ENCODE results near the gene UPK3B.
"Not testable (repeated sequence)": the region's sequence is repeated elsewhere in the genome, so short reads cannot be mapped to it uniquely, and the experiment has no call there.

Gene UPK3B

GRCh38 chr7:76509931-76510877 lies at the start of gene UPK3B:
TSS of gene UPK3B (plus strand) at chr7:76510552. CDS start at chr7:76510653, 101 bp downstream.
- Histone ChIP-seq H3K36me3 (ENCODE audit: control insufficient read depth, low read depth, low read length) (no peaks in the 10 kb centered on the region), H3K4me1 (ENCODE audit: control insufficient read depth, low read depth, low read length) (peaks cover 9% of the 10 kb centered on the region), H3K9ac (ENCODE audit: low read length) (no peak within 1 kb of the TSS), H3K27me3 (ENCODE audit: control insufficient read depth, insufficient read depth, low read length) (no peaks in the 10 kb centered on the region), H3K4me3 (ENCODE audit: low read length) (no peak within 1 kb of the TSS), H3K9me3 (ENCODE audit: control insufficient read depth, low read depth, low read length) (no peaks in the 10 kb centered on the region), H3K27ac (ENCODE audit: low read length) (no peak within 1 kb of the TSS)

DNA sequence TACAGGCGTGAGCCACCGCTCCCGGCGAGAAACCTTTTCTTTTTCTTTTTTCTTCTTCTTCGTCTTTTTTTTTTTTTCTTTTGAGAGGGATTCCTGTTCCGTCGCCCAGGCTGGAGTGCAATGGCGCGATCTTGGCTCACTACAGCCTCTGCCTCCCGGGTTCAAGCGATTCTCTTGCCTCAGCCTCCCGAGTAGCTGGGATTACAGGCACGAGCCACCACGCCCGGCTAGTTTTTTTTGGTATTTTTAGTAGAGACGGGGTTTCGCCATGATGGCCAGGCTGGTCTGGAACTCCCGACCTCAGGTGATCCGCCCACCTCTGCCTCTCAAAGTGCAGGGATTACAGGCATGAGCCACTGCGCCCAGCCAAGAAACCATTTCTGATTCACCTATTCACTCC lies 49.6 kb upstream of the UPK3B start:
- not testable (repeated sequence) for H3K27me3 ChIP-seq (ENCODE audit: control insufficient read depth, insufficient read depth, low read length); H3K27ac ChIP-seq (ENCODE audit: low read length); H3K9ac ChIP-seq (ENCODE audit: low read length); H3K4me1 ChIP-seq (ENCODE audit: control insufficient read depth, low read depth, low read length); H3K4me3 ChIP-seq (ENCODE audit: low read length); H3K9me3 ChIP-seq (ENCODE audit: control insufficient read depth, low read depth, low read length); H3K36me3 ChIP-seq (ENCODE audit: control insufficient read depth, low read depth, low read length)

DNA sequence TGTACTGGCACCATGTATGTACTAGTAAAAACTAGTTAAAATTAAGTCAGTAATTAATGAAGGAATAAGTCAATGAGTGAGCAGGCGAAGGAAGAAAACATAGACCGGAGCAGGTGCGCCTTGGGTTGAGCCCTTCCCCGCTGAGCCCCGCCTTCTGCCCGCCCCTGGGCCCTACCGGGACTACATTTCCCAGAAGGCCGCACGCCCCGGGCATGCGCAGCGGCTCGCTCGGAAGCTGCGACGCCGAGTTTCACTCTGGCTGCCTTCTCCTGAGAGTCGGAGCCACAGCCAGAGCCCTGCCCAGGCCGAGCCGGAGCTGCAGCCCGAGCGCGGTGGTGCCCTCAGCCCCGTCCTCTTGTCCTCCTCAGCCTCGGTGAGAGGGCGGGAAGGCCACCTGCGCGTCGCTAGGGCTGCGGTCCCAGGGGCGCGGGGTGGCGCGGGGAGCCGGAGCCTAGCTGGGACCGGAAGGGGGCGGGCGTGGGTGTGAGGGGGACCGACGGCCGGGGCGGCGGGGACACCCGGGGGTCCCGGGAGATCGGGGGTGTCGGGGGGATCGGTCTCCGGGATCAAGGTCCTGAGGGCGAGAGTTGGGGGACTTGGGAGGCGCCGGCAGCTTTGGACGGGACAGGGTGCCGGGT lies 48.8 kb upstream of the UPK3B start, which contains the start of gene DTX2:
TSS of gene DTX2 (plus strand) at position 246 of the 638 bp plus-strand sequence. CDS start 18,801 bp downstream, outside the sequence.
- H3K36me3 ChIP-seq (ENCODE audit: control insufficient read depth, low read depth, low read length); H3K27me3 ChIP-seq (ENCODE audit: control insufficient read depth, insufficient read depth, low read length); H3K27ac ChIP-seq (ENCODE audit: low read length); H3K9me3 ChIP-seq (ENCODE audit: control insufficient read depth, low read depth, low read length); H3K4me1 ChIP-seq (ENCODE audit: control insufficient read depth, low read depth, low read length); H3K9ac ChIP-seq (ENCODE audit: low read length): not testable (repeated sequence)
- peak within 1 kb of the TSS; percentile 33 for H3K4me3 ChIP-seq (ENCODE audit: low read length)

GRCh38 chr7:76462271-76462882 lies 48.0 kb upstream of the UPK3B start:
- not testable (repeated sequence) for H3K9me3 ChIP-seq (ENCODE audit: control insufficient read depth, low read depth, low read length); H3K27me3 ChIP-seq (ENCODE audit: control insufficient read depth, insufficient read depth, low read length); H3K4me3 ChIP-seq (ENCODE audit: low read length); H3K36me3 ChIP-seq (ENCODE audit: control insufficient read depth, low read depth, low read length); H3K27ac ChIP-seq (ENCODE audit: low read length); H3K9ac ChIP-seq (ENCODE audit: low read length); H3K4me1 ChIP-seq (ENCODE audit: control insufficient read depth, low read depth, low read length)

- not testable (repeated sequence) for H3K9ac ChIP-seq (ENCODE audit: low read length); H3K4me1 ChIP-seq (ENCODE audit: control insufficient read depth, low read depth, low read length)
Measured at GRCh38 chr7:76464959-76465358, 45.4 kb upstream of the UPK3B start.

GRCh38 chr7:76465950-76466349 lies 44.4 kb upstream of the UPK3B start:
- H3K27ac ChIP-seq (ENCODE audit: low read length); H3K36me3 ChIP-seq (ENCODE audit: control insufficient read depth, low read depth, low read length); H3K9ac ChIP-seq (ENCODE audit: low read length); H3K27me3 ChIP-seq (ENCODE audit: control insufficient read depth, insufficient read depth, low read length); H3K4me1 ChIP-seq (ENCODE audit: control insufficient read depth, low read depth, low read length); H3K4me3 ChIP-seq (ENCODE audit: low read length); H3K9me3 ChIP-seq (ENCODE audit: control insufficient read depth, low read depth, low read length): not testable (repeated sequence)

More at GRCh38 chr7:76464959-76465358, 45.4 kb upstream of the UPK3B start:
- not testable (repeated sequence) for H3K27ac ChIP-seq (ENCODE audit: low read length); H3K36me3 ChIP-seq (ENCODE audit: control insufficient read depth, low read depth, low read length); H3K27me3 ChIP-seq (ENCODE audit: control insufficient read depth, insufficient read depth, low read length); H3K4me3 ChIP-seq (ENCODE audit: low read length); H3K9me3 ChIP-seq (ENCODE audit: control insufficient read depth, low read depth, low read length)

- not testable (repeated sequence) for H3K27ac ChIP-seq (ENCODE audit: low read length); H3K9me3 ChIP-seq (ENCODE audit: control insufficient read depth, low read depth, low read length); H3K4me1 ChIP-seq (ENCODE audit: control insufficient read depth, low read depth, low read length); H3K9ac ChIP-seq (ENCODE audit: low read length); H3K36me3 ChIP-seq (ENCODE audit: control insufficient read depth, low read depth, low read length); H3K27me3 ChIP-seq (ENCODE audit: control insufficient read depth, insufficient read depth, low read length); H3K4me3 ChIP-seq (ENCODE audit: low read length)
Measured at GRCh38 chr7:76467743-76468404, 42.5 kb upstream of the UPK3B start.

DNA sequence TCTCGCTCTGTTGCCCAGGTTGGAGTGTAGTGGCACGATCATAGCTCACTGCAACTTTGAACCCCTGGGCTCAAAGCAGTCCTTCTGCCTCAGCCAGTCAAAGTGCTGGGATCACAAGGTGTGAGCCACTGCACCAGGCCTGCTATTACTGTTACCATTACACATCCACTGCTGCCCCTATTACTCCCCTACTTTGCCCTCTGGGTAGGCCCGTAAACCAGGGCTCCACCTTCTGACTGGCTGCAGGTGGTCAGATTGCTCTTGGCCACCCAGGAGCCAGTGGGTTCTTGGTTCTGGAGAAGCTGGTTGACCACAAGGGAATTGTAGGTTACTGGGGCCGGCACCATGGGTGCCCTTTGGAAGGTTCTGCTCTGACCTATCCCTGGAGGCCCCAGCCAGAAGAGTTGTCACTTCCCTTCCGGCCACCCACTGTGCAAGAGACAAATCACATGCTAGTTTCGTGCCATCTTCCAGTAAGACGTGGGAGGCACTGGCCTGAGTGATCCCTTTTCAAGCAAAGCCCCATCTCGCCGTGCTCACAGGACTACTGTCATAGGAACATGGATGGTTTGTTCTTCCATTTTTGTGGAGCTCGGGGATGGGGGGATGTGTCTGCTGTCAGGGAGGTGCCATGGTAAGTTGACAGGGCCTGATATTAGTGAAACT lies 38.7 kb upstream of the UPK3B start:
- H3K27me3 ChIP-seq (ENCODE audit: control insufficient read depth, insufficient read depth, low read length); H3K9ac ChIP-seq (ENCODE audit: low read length); H3K27ac ChIP-seq (ENCODE audit: low read length); H3K4me1 ChIP-seq (ENCODE audit: control insufficient read depth, low read depth, low read length); H3K36me3 ChIP-seq (ENCODE audit: control insufficient read depth, low read depth, low read length); H3K9me3 ChIP-seq (ENCODE audit: control insufficient read depth, low read depth, low read length); H3K4me3 ChIP-seq (ENCODE audit: low read length): not testable (repeated sequence)

DNA sequence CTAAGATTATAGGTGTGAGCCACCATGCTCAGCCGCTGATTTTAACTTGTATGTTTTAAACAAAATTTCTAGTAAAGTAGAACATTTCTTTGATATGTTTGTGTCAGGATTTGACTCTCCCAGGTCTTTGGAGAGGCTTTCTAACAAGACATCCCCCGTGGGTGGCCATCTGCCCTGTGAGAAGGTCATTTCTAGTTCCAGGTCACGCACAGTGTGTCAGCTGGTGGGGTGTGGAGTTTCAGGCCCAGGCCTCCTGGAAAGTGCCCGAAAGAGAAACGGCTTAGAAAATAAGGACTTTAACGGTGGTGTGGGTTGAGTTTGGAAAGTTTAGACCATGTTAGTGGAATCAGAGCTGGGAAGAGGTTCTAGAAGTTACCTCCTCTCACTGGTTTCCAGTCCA lies 37.3 kb upstream of the UPK3B start:
- H3K4me1 ChIP-seq (ENCODE audit: control insufficient read depth, low read depth, low read length); H3K9me3 ChIP-seq (ENCODE audit: control insufficient read depth, low read depth, low read length); H3K27ac ChIP-seq (ENCODE audit: low read length); H3K9ac ChIP-seq (ENCODE audit: low read length); H3K27me3 ChIP-seq (ENCODE audit: control insufficient read depth, insufficient read depth, low read length); H3K4me3 ChIP-seq (ENCODE audit: low read length); H3K36me3 ChIP-seq (ENCODE audit: control insufficient read depth, low read depth, low read length): not testable (repeated sequence)

GRCh38 chr7:76476280-76476679 lies 34.1 kb upstream of the UPK3B start:
- H3K36me3 ChIP-seq (ENCODE audit: control insufficient read depth, low read depth, low read length); H3K27ac ChIP-seq (ENCODE audit: low read length); H3K27me3 ChIP-seq (ENCODE audit: control insufficient read depth, insufficient read depth, low read length); H3K4me1 ChIP-seq (ENCODE audit: control insufficient read depth, low read depth, low read length); H3K9ac ChIP-seq (ENCODE audit: low read length); H3K9me3 ChIP-seq (ENCODE audit: control insufficient read depth, low read depth, low read length); H3K4me3 ChIP-seq (ENCODE audit: low read length): not testable (repeated sequence)

Data from iPS-18a (cell line).